GM19395 (cell line): ENCODE measurements around the gene ZFYVE28.

Experiments
- ATAC-seq: cut with Tn5 transposase; IDR thresholded peaks from one replicate; pipeline ENCODE4 v1.9.1; 2021; ENCODE audit warnings: mild to moderate bottlenecking, moderate library complexity; ENCODE audit not compliant: unreplicated experiment

The ZFYVE28 gene

DNA sequence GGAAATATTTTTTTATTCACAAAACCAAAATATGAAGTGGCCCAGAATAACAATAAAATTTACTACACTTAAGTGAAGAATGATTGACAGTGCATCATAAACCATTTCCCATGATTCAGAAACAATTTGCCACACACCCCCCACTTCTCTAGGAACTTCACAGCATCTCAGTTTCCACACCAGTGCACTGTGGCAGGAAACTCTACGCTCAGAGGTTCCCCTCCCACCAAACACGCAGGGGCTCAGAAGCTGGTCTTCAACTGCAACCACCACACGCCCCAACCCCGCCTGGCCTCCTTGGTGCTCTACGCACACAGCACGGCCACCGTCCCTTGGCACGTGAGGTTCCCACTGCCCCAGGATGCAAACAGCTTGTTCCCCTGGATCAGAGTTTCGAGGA, 63.7 kb downstream of the ZFYVE28 start:
- no peak for ATAC-seq

- ATAC-seq, result no peak
Measured at GRCh38 chr4:2354118-2354517, 64.3 kb downstream of the ZFYVE28 start.

DNA sequence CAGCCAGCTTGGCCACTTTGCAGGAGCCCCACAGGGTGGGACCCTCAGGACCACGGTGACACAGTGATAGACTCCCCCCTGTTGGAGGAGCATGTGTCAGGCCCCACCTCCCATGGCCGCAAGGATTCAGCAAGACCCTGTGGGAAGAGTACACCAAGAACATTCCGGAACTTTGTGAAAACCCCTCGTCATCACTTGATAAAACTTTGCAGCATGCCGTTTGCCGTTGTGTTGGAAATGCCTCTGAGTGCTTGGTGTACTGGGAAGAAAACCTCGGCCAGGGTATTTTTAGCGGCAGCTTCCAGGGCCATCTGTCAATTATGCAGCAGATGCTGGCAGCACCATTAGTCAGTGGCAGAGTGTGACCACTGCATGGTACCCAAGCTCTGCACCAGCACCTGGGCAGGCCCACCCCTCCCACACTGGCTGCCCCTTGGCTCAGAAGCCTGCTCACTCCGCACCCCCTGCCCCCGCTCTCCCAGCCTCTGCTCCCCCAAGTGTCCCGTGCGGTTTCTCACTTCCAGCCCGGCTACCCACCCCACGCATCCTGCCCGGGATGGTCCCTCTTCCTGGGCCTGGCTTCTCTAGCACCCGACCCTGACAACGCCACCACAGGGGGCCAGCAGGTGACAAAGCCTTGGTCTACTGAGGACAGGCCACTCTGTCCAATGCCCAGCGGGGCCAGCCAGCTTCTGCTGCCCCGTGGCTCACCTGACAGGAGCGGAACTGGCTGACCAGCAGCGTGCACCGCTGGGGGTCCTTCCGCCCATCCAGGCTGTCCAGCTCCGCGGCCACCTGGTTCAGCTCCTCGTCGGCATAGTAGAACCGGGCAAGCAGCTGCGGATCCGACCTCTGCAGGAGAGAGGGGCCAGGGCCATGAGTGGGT, 65.0 kb downstream of the ZFYVE28 start:
- ATAC-seq, result no peak

DNA sequence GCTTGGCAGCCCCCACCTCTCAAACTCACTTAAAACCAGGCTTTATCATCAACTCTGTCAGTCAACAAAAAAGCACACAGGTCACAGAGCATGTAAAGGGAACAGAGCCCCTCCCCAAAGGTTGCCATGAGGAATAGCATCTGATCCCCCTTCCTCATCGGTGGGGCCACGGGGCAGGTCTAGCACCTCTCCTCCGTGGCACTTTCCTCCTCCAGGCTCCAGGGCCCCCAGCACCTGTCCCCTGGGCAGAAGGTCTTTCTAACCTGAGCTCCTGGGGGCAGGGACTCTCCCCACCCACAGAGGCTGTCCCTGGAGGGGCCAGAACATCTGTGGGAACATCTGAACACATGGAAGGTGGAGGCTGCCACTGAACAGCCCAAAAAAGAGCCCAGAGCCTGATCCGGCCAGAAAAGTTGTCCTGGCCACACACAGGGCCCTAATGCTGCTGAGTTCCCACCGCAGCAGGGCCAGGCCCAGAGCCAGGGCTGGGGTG, 65.7 kb downstream of the ZFYVE28 start:
- no peak for ATAC-seq

DNA sequence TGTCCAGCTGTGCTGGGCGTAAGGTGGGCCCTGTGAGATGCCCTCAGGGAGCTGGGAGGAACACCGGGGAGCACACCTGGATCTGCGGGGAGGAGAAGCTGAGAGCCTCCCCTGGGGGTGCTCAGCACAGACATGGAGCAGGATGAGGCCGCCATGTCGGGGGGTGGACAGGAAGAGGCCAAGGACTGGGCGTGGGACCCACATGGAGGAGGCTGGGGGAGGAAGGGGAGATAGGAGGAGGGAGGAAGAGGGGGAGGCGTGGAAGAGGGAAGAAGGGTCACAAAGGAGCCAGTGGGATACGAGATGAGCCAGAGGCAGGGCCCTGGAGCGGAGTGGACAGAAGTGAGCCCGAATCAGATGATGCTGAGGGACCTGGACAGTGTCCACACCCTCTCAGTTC, 66.3 kb downstream of the ZFYVE28 start:
- no peak for ATAC-seq

- no peak for ATAC-seq
Measured at GRCh38 chr4:2350982-2351381, 67.5 kb downstream of the ZFYVE28 start.

DNA sequence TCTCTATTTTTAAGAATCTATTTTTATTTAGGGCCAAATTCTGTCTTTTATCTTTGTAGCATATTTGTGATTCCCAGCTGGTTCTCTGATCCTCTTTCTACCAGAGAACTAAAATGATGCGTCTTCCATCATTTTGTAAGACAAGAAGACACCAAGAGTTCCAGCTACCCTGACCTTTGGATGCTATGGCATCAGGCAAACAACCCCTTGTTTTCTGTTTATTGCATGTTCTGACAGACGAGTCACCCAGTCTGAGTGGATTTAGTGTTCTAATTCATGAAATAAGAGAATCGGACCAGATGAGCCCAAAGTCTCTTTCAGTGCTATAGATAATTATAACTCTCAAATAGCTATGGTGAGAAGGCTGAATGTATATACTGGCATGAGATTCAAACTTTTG, 69.7 kb downstream of the ZFYVE28 start:
- ATAC-seq, result no peak

DNA sequence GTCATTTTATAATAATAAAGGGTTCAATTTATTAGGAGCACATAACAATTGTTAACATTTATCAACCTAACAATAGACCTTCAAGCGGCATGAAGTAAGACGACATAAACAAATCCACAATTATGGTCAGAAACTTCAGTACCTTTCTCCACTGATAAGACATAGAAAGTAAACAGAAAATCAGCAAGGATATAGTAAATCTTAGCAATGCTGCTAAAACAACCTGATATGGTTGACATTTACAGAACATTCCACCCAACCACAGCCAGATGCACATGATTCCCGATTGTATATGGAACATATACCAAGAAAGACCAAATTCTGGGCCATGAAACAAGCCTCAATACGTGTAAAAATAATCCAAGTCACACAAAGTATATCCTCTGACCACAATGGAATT, 71.3 kb downstream of the ZFYVE28 start:
- ATAC-seq, result no peak

- no peak for ATAC-seq
Measured at GRCh38 chr4:2343476-2343875, 75.0 kb downstream of the ZFYVE28 start.

DNA sequence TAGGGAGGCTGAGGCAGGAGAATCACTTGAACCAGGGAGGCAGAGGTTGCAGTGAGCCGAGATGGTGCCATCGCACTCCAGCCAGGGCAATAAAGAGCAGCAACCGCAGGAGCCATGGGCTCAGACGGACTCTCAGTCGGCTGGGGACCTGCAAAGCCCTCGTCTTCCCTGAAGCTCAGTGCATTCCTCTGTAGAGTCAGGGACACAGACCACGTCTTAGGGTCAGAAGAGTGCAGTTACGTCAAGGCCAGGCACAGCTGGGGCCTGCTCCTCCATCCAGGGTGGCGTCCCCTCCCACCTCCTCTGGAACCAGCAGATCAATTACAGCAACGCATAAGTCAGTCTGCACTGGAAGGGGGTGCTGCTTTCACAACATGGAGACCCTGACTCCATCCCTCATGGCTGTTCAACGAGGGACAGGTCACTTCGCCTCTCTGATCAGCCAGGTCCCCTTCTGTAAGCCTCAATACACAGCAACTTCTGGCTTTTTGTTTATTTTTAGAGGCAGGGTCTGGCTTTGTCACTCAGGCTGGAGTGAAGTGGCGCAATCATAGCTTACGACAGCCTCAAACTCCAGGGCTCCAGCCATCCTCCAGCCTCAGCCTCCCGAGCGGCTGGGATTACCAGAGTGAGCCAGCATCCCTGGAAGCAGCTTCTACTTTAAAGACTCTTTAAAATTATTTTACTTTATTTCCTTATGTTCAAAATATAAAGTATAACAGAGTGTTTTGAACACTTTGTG, 76.4 kb downstream of the ZFYVE28 start:
- no peak for ATAC-seq

DNA sequence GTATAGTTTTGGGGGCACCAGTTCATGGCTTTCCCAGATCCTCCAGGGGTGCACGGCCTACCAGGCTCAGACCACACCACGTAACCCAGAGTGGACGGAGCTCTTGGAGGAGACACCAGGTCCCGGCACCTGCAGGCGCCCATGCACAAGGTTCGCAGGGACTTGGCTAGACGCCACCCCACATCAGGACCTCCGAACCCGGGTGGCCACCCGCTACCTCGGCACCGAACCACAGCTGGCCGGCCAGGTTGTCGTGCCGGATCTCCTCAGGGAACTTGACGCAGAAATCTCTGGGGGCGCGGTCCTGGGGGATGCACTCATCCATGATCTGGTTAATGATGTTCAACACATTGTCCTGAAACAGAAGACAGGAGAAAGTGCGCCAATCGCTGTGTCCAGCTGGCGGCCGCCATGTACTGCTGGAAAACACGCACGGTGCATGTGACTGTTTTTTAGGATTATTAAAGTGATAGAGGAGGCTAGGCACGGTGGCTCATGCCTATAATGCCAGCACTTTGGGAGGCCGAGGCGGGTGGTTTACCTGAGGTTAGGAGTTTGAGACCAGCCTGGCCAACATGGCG, 77.1 kb downstream of the ZFYVE28 start:
- no peak for ATAC-seq

- ATAC-seq, result no peak
Measured at GRCh38 chr4:2340272-2341061, 78.0 kb downstream of the ZFYVE28 start.

GRCh38 chr4:2339458-2340271, 78.8 kb downstream of the ZFYVE28 start:
- no peak for ATAC-seq

DNA sequence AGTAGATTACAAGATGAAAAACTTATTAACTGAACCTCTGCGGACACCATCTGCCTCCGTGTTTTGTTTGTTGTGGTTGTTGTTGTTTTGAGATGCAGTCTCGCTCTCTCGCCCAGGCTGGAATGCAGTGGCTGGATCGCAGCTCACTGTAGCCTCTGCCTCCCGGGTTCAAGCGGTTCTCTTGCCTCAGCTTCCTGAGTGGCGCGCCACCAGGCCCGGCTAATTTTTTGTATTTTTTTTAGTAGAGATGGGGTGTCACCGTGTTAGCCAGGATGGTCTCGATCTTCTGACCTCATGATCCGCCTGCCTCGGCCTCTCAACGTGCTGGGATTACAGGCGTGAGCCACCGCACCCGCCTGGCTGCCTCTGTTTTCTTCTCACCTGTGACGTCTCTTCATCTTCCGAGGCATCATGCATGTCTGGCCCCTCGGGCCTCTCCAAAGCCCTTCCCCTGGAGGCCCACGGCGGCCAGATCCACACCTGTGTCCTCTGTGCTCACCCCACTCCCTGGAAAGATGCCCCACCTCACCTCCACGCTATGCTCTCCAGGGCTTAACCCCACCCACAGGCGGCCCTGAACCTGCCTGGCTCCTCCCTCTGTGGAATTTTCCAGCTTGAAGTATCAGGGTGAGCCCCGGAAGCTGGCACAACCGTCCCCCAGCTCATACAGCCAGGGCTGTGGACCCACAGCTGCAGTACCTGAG, 79.5 kb downstream of the ZFYVE28 start:
- no peak for ATAC-seq

- ATAC-seq, result no peak
Measured at GRCh38 chr4:2337896-2338295, 80.5 kb downstream of the ZFYVE28 start.

DNA sequence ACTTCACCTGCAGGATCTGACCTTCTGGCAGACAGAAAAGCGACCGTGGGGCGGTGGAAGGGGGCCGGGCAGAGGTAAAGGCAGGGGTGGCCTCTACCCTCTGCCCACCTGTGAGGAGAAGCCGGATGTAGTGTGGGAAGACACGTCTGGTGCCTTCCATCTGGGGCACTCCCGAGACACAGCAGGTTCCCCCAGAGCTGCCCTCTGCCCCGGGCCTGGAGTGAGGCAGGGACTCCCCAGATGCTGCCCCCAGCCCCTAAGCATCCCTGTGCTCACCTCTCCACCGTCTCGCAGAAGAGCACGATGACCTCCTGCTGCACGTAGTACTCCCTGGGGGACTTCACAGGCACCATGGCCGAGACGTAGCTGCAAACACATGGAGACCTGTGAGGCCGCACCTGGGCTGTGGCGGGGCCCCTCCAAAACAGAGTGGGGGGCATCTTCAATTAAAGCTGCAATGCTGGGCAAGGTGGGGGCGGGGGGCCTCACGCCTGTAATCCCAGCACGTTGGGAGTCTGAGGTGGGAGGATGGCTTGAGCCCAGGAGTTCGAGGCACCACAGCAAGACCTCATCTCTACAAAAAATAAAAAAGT, 81.2 kb downstream of the ZFYVE28 start:
- no peak for ATAC-seq

GRCh38 chr4:2336659-2337058, 81.8 kb downstream of the ZFYVE28 start:
- ATAC-seq, result no peak

DNA sequence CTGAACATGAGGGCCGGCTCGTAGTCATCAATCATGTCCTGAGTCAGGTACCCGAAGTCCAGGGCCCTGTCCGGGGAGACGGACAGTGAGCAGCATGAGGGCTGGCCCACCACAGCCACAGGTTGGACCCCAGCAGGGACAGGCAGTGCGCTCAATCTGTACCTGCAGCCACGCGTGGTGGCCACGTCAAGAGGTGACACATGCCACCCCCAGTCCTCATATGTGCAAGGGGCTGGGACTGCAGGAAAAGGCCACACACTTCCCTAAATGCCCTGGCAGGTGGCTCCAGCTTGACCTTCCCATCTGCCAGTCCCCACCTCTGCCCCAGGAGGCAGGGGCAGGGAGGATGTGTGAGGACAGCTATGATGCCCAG, 82.7 kb downstream of the ZFYVE28 start:
- no peak for ATAC-seq
